Measurements from ENCODE around the gene EYS. TPM values are rescaled to one million over a fixed set of nuclear protein-coding genes. Genes with fewer than 3 reads are reported as not detected.

Gene EYS
- total RNA-seq, 2 experiments from 2014 or later = not detected

- Histone ChIP-seq H3K4me3 (ENCODE audit: low read length) (no peak overlapping the region), H3K27me3 (ENCODE audit: control insufficient read depth in 1 of 2, insufficient read depth in 2 of 2, low read length in 2 of 2) (no peaks in the 10 kb centered on the region), H3K4me1 (ENCODE audit: insufficient read depth, low read length) (no peaks in the 10 kb centered on the region), H3K9me3 (ENCODE audit: control insufficient read depth in 1 of 2, insufficient read depth in 1 of 2, low read length in 2 of 2) (no peaks in the 10 kb centered on the region), H3K36me3 (ENCODE audit: insufficient read depth, low read length) (no peaks in the 10 kb centered on the region), H3K27ac (ENCODE audit: low read depth in 1 of 2, low read length in 2 of 2) (no peak overlapping the region)
- Mint-ChIP-seq H3K4me1 (ENCODE audit: low read depth) (no peaks in the 10 kb centered on the region), H3K9me3 (peaks cover 4% of the 10 kb centered on the region), H3K27me3 (no peaks in the 10 kb centered on the region), H3K36me3 (ENCODE audit: low read depth) (no peaks in the 10 kb centered on the region), H3K4me3 (no peak overlapping the region), H3K27ac (no peak overlapping the region)
- ChIA-PET CTCF (no interaction called here), POLR2A (no interaction called here)
- DNase-seq = no peak
- ATAC-seq (ENCODE audit: poor library complexity) = no peak
- intact Hi-C loops (cut with DNase I, micrococcal nuclease) = no loop called here
- no peak for TF ChIP-seq CTCF (IDR thresholded peaks at IDR 0.05)
These were observed 1349.6 kb downstream of the EYS start for GRCh38 chr6:64357430-64357829.

DNA sequence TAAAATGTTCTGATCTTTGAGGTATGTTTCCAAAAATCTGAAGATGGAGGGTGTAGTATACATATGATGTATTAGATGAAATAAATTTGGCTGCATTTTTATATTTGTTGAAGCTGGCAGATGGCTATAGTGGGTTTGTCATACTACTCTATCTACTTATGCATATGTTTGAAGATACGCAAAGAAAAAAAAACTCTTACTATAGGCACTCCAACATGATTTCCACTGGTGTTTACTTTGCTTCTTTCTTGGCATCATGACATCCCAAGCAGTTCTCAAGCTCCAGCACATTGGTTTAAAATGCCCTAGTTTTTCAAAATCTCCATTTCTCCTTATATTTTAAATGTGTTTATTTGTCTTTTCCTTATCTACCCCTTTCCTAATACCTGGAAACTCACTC lies 1359.6 kb downstream of the EYS start:
- Mint-ChIP-seq H3K4me1 (ENCODE audit: low read depth) (no peaks in the 10 kb centered on the region), H3K27me3 (no peaks in the 10 kb centered on the region), H3K9me3 (peaks cover 4% of the 10 kb centered on the region), H3K27ac (no peak overlapping the region), H3K36me3 (ENCODE audit: low read depth) (no peaks in the 10 kb centered on the region), H3K4me3 (no peak overlapping the region)
- Histone ChIP-seq H3K4me1 (ENCODE audit: insufficient read depth, low read length) (no peaks in the 10 kb centered on the region), H3K4me3 (ENCODE audit: low read length) (no peak overlapping the region), H3K36me3 (ENCODE audit: insufficient read depth, low read length) (no peaks in the 10 kb centered on the region), H3K27ac (ENCODE audit: low read depth in 1 of 2, low read length in 2 of 2) (no peak overlapping the region), H3K9me3 (ENCODE audit: control insufficient read depth in 1 of 2, insufficient read depth in 1 of 2, low read length in 2 of 2) (no peaks in the 10 kb centered on the region), H3K27me3 (ENCODE audit: control insufficient read depth in 1 of 2, insufficient read depth in 2 of 2, low read length in 2 of 2) (no peaks in the 10 kb centered on the region)
- TF ChIP-seq CTCF (IDR thresholded peaks at IDR 0.05) = no peak
- DNase-seq (no peak), ATAC-seq (ENCODE audit: poor library complexity) (no peak)
- ChIA-PET CTCF (no interaction called here), POLR2A (no interaction called here)
- intact Hi-C loops (cut with DNase I, micrococcal nuclease) = no loop called here

DNA sequence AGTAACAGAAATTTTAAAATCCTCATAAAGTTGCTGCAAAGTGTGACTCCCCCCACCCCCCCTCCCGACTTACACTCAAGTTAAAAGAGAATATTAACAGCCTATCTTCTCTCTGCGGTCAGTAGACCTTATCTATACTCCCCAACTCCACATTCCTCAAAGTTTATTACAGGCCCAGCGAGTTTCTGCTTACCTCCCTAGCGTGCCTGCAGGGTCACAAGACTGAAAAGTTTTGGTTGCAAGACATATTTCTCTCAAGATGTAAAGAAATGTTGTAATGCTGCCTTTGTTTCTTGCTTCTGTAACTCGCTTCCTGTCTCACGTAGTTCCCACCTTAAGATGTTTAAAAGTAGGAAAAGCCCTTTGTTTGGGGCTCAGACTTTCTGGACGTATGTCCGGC lies 1371.8 kb downstream of the EYS start:
- no peak for ATAC-seq (ENCODE audit: poor library complexity)
- intact Hi-C loops (cut with DNase I, micrococcal nuclease) = no loop called here
- H3K9me3 ChIP-seq (ENCODE audit: control insufficient read depth in 1 of 2, insufficient read depth in 1 of 2, low read length in 2 of 2) = peaks cover 0 to 3% of the 10 kb centered on the region in 2 experiments
- H3K27me3 ChIP-seq (ENCODE audit: control insufficient read depth in 1 of 2, insufficient read depth in 2 of 2, low read length in 2 of 2) = no peaks in the 10 kb centered on the region
- CTCF ChIA-PET = no interaction called here
- Mint-ChIP-seq H3K4me1 (ENCODE audit: low read depth) (no peaks in the 10 kb centered on the region), H3K4me3 (no peak overlapping the region), H3K9me3 (peaks cover 20% of the 10 kb centered on the region), H3K27me3 (no peaks in the 10 kb centered on the region), H3K27ac (no peak overlapping the region), H3K36me3 (ENCODE audit: low read depth) (no peaks in the 10 kb centered on the region)
- no peaks in the 10 kb centered on the region for H3K4me1 ChIP-seq (ENCODE audit: insufficient read depth, low read length)
- no peak for TF ChIP-seq CTCF (IDR thresholded peaks at IDR 0.05)
- H3K27ac ChIP-seq (ENCODE audit: low read depth in 1 of 2, low read length in 2 of 2) = no peak overlapping the region
- POLR2A ChIA-PET = no interaction called here
- no peak overlapping the region for H3K4me3 ChIP-seq (ENCODE audit: low read length)
- DNase-seq = no peak
- no peaks in the 10 kb centered on the region for H3K36me3 ChIP-seq (ENCODE audit: insufficient read depth, low read length)
